Spleen (tissue), 11 donors: Measurements from ENCODE around the gene GHRL. TPM values are rescaled to one million over a fixed set of nuclear protein-coding genes. Genes with fewer than 3 reads are reported as not detected.
"Not testable (repeated sequence)": the region's sequence is repeated elsewhere in the genome, so short reads cannot be mapped to it uniquely, and the experiment has no call there.

Source experiments
- DNase-seq: peaks from one replicate; pipeline ENCODE4 v3.0.0-alpha.2; 2020
- H3K27ac ChIP-seq, 8 donors: fragments of 200-600 bp; sonication (generic) in 7 of 8; 1 replicate in 4 of 8; 2 replicates in 4 of 8; pipeline versions ENCODE4 v1.5.0 to v1.8.0; 2016 to 2021; ENCODE audit warnings: inconsistent platforms in 4 of 8, mild to moderate bottlenecking in 4 of 8, moderate library complexity in 1 of 8
- H3K27me3 ChIP-seq, 7 donors: fragments of 200-600 bp; sonication (generic) in 6 of 7; replicated peaks in 1 of 7; 1 replicate in 4 of 7; 2 replicates in 3 of 7; pipeline versions ENCODE4 v1.5.0 to v1.8.0; 2016 to 2021; ENCODE audit warnings: inconsistent platforms in 3 of 7, mild to moderate bottlenecking in 1 of 7
- H3K36me3 ChIP-seq, 6 donors: fragments of 200-600 bp; sonication (generic) in 5 of 6; 1 replicate in 4 of 6; 2 replicates in 2 of 6; pipeline versions ENCODE4 v1.5.0 to v1.8.0; 2016 to 2021; ENCODE audit warnings: inconsistent platforms in 2 of 6
- H3K4me1 ChIP-seq, 6 donors: fragments of 200-600 bp; sonication (generic) in 5 of 6; 1 replicate in 3 of 6; 2 replicates in 3 of 6; pipeline versions ENCODE4 v1.5.0 to v1.8.0; 2016 to 2021; ENCODE audit warnings: inconsistent platforms in 3 of 6
- H3K4me3 ChIP-seq, 8 donors: fragments of 200-600 bp; sonication (generic) in 7 of 8; 1 replicate in 4 of 8; 2 replicates in 4 of 8; pipeline versions ENCODE4 v1.5.0 to v1.8.0; 2016 to 2021; ENCODE audit warnings: inconsistent platforms in 4 of 8, mild to moderate bottlenecking in 4 of 8, moderate library complexity in 2 of 8
- H3K9me3 ChIP-seq, 8 donors: fragments of 200-600 bp; sonication (generic) in 7 of 8; 1 replicate in 4 of 8; 2 replicates in 4 of 8; pipeline versions ENCODE4 v1.5.0 to v1.8.0; 2016 to 2021; ENCODE audit warnings: inconsistent platforms in 4 of 8
- POLR2A ChIP-seq, 3 donors: fragments of 450-650 bp; IDR thresholded peaks; one replicate each; pipeline ENCODE4 v1.5.1; 2017; ENCODE audit warnings: antibody characterized with exemption in 3 of 3, mild to moderate bottlenecking in 1 of 3
- POLR2AphosphoS5 ChIP-seq, 3 donors: sonication (generic); formaldehyde crosslinking; IDR thresholded peaks; one replicate each; pipeline ENCODE4 v1.5.1; 2017; ENCODE audit warnings: antibody characterized with exemption in 3 of 3
- WGBS, 5 donors: extraction: QIAGEN DNeasy Blood & Tissue Kit in 3 of 5; methylation state at CpG; one replicate each; pipeline versions ENCODE4 v1.1.5 to v1.1.7; 2013 to 2018; 5-methylcytosine and 5-hydroxymethylcytosine counted together
- intact Hi-C: fragments of 100-400 bp; cut with DNase I; formaldehyde crosslinking; loops from one replicate; pipeline ENCODE4 v1.15.0; 2023; ENCODE audit warnings: low total_unique reads
- polyA plus RNA-seq, 3 donors: library from polyadenylated mRNA; stranded (reverse); fragments of 200-250 nt; gene quantifications; one replicate each; pipeline ENCODE4 v1.2.1, GENCODE V29; 2013
- total RNA-seq, 7 donors: library from RNA; depleted of rRNA in 3 of 7; stranded (reverse); fragments of >200 nt in 3 of 7; fragmentation: NEBNext Ultra II Directional in 4 of 7; extraction: Animal tissue kit (Norgen Biotek cat#: 25700) in 4 of 7; gene quantifications; one replicate each; pipeline versions ENCODE4 v1.1.0 to v1.2.1, GENCODE V29; 2016 to 2021
- TF ChIP-seq, protein P1 (sequence below), 11 experiments: fragments of 200-600 bp in 7 of 11; fragments of 450-650 bp in 4 of 11; sonication (generic) in 4 of 11; IDR thresholded peaks in 8 of 11; conservative IDR thresholded peaks in 3 of 11; 1 replicate in 7 of 11; 2 replicates in 4 of 11; pipeline versions ENCODE4 v1.4.0 to v1.8.0; 2016 to 2021; ENCODE audit warnings: antibody characterized with exemption in 11 of 11, inconsistent platforms in 4 of 11, mild to moderate bottlenecking in 1 of 11
- donor health status: healthy with polysubstance abuse.
- donor health status: DM: no; HTN: no; CAD: no; lungs with moderate emphysema.
- donor health status: DM: no; HTN: no; CAD: no.
- donor health status: Bipolar disorder and iron deficiency.
- donor health status: healthy.
- donor health status: DM: no; HTN: no; CAD: no.
- donor health status: DM: yes; HTN: yes; CAD: no.

Gene GHRL
- total and polyA plus RNA-seq, 10 donors: 1.1 to 8.0 (median 4.0) TPM

DNA sequence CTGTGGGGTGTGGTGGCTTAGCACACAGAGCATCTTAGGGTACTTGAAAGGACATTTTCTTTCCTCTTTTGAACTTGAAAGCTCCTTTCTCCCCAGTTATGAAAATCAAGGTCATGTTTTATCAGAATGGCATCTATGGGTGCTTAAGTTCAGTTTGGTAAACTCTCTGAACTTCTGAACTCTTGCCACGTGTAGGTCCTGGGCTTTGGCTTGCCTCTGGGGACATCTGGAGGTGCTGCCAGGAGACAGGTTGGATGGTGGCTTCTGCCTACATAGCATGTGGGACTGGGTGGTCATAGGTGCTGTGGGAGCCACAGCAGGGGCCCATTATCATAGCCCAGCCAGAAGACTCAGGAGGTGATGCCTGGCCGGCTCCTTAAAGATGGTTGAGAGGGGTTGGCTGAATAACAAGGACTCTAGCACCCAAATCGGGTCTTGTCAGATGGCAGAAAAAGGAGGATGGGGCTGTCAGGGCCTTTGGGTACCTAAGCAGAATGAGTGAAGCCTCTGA lies 15.6 kb downstream of the GHRL start:
- H3K4me3 ChIP-seq: no peak overlapping the region
- DNase-seq: peak; percentile 45
- H3K9me3 ChIP-seq: no peaks in the 10 kb centered on the region
- intact Hi-C loops: no loop called here
- H3K27ac ChIP-seq: no peak overlapping the region
- peaks cover 20 to 33% (median 25%) of the 10 kb centered on the region in 6 donors for H3K4me1 ChIP-seq
- H3K27me3 ChIP-seq: no peaks in the 10 kb centered on the region
- no peak for TF ChIP-seq POLR2A (IDR thresholded peaks at IDR 0.05)
- TF ChIP-seq POLR2AphosphoS5 (IDR thresholded peaks at IDR 0.05): no peak
- TF ChIP-seq, protein P1, sequence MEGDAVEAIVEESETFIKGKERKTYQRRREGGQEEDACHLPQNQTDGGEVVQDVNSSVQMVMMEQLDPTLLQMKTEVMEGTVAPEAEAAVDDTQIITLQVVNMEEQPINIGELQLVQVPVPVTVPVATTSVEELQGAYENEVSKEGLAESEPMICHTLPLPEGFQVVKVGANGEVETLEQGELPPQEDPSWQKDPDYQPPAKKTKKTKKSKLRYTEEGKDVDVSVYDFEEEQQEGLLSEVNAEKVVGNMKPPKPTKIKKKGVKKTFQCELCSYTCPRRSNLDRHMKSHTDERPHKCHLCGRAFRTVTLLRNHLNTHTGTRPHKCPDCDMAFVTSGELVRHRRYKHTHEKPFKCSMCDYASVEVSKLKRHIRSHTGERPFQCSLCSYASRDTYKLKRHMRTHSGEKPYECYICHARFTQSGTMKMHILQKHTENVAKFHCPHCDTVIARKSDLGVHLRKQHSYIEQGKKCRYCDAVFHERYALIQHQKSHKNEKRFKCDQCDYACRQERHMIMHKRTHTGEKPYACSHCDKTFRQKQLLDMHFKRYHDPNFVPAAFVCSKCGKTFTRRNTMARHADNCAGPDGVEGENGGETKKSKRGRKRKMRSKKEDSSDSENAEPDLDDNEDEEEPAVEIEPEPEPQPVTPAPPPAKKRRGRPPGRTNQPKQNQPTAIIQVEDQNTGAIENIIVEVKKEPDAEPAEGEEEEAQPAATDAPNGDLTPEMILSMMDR (IDR thresholded peaks at IDR 0.05 in 8 of 11, conservative IDR thresholded peaks at IDR 0.05 in 3 of 11): no peak
- WGBS, 5 donors: 82 to 89% (median 87%) methylated on average over 3 of the region's 3 CpGs
- peaks cover 0 to 100% (median 62%) of the 10 kb centered on the region in 6 donors for H3K36me3 ChIP-seq

DNA sequence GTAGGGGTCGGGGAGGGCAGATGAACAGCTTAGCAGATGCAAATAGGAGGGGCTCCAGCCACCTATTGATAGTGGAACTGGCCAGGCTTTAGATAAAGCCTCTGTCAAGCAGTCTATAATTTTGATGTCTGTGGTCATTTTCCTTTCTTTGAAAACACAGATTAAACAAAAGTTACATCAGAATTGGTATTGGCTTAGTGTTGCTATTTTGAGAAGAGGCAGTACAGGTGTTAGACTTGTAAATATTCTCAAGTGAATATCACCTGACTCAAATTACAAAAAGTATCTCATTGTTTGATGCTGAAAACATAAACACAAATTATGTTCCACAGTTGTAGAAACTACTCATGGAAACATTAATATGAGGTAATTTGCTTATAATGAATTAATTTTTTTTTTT lies 18.1 kb downstream of the GHRL start:
- H3K4me3 ChIP-seq: peak overlapping the region in 1 of 8 donors; percentile 17
- peak overlapping the region in 3 of 8 donors; percentile 33 to 50 (median 34) for H3K27ac ChIP-seq
- H3K36me3 ChIP-seq: peaks cover 0 to 100% (median 67%) of the 10 kb centered on the region in 6 donors
- WGBS, 5 donors: 56 to 79% (median 71%) methylated on average over 1 of the region's 1 CpG
- peaks cover 20 to 55% (median 27%) of the 10 kb centered on the region in 6 donors for H3K4me1 ChIP-seq
- no peaks in the 10 kb centered on the region for H3K27me3 ChIP-seq
- TF ChIP-seq POLR2A (IDR thresholded peaks at IDR 0.05) (no peak), POLR2AphosphoS5 (IDR thresholded peaks at IDR 0.05) (no peak)
- TF ChIP-seq, protein P1 (IDR thresholded peaks at IDR 0.05 in 8 of 11, conservative IDR thresholded peaks at IDR 0.05 in 3 of 11): no peak
- DNase-seq: peak; percentile 8
- no peaks in the 10 kb centered on the region for H3K9me3 ChIP-seq
- intact Hi-C loops: no loop called here

DNA sequence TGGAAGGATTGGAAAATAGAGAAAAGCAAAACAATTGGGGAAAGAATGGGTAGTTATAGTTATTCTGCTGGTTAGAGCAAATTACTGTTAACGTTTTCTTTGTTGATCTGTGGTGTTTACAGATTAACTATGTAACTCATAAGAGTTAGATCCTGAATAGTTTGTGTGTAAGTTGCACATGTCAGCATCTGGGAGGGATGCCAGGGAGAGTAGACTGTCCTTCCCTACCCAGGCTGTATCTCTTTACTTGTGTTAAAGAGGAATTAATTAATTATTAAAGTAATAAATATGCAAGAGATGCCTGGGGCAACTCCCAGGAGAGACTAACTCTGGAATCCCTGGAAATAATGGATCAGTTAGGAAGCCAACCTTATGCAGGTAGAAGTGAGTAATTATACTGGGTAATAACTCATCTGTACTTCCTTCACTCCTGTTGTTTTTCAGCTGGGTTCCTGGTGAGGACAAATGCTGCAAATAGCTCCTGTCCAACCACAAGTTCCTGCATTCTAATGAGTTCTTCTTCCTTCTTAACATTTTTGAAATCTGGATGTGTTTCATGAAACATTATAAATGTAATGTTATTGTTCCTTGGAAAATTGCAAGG lies 18.9 kb downstream of the GHRL start:
- no peak for DNase-seq
- 10 to 26% (median 24%) methylated on average over 1 of the region's 1 CpG for WGBS, 5 donors
- intact Hi-C loops: no loop called here
- TF ChIP-seq POLR2AphosphoS5 (IDR thresholded peaks at IDR 0.05) (no peak), POLR2A (IDR thresholded peaks at IDR 0.05) (no peak)
- TF ChIP-seq, protein P1 (IDR thresholded peaks at IDR 0.05 in 8 of 11, conservative IDR thresholded peaks at IDR 0.05 in 3 of 11): no peak
- H3K36me3 ChIP-seq: peaks cover 0 to 100% (median 66%) of the 10 kb centered on the region in 6 donors
- H3K4me1 ChIP-seq: peaks cover 20 to 62% (median 27%) of the 10 kb centered on the region in 6 donors
- H3K27me3 ChIP-seq: no peaks in the 10 kb centered on the region
- H3K27ac ChIP-seq: peak overlapping the region in 3 of 8 donors; percentile 34 to 50 (median 43)
- peak overlapping the region in 1 of 8 donors; percentile 17 for H3K4me3 ChIP-seq
- H3K9me3 ChIP-seq: no peaks in the 10 kb centered on the region

DNA sequence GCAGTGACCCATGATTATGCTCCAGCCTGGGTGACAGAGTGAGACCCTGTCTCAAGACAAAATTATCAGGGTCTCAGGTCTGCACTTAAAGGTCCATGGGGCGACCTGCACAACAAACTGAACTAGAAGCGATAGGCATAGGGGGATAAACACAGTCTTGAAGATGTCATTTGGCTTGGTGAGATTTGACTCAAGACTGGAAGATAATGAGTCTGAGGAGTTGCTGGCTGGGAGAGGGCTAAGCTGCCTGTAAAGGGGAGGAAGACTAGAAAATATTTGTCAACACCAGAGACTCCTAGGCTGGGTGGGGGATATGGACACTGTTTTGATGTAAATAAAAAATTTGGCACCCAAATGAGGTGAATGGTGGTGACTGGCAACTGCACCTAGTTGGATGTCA lies 19.8 kb downstream of the GHRL start:
- Histone ChIP-seq H3K9me3 (no peaks in the 10 kb centered on the region), H3K27me3 (no peaks in the 10 kb centered on the region), H3K27ac (peak overlapping the region in 3 of 8 donors; percentile 34 to 50 (median 43)), H3K36me3 (peaks cover 0 to 99% (median 61%) of the 10 kb centered on the region in 6 donors), H3K4me3 (no peak overlapping the region), H3K4me1 (peaks cover 20 to 68% (median 28%) of the 10 kb centered on the region in 6 donors)
- peak; percentile 20 for DNase-seq
- 90 to 96% (median 94%) methylated on average over 2 of the region's 2 CpGs for WGBS, 5 donors
- intact Hi-C loops: no loop called here
- TF ChIP-seq POLR2AphosphoS5 (IDR thresholded peaks at IDR 0.05) (no peak), POLR2A (IDR thresholded peaks at IDR 0.05) (no peak)
- TF ChIP-seq, protein P1 (IDR thresholded peaks at IDR 0.05 in 8 of 11, conservative IDR thresholded peaks at IDR 0.05 in 3 of 11): no peak

DNA sequence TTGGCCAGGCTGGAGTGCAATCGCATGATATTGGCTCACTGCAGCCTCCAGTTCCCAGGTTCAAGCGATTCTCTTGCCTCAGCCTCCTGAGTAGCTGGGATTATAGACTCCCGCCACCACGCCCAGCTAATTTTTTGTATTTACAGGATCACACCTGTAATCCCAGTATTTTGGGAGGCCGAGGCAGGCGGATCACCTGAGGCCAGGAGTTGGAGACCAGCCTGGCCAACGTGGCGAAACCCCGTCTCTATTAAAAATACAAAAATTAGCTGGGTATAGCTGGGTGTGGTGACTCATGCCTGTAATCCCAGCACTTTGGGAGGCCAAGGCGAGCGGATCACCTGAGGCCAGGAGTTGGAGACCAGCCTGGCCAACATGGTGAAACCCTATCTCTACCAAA lies 20.3 kb downstream of the GHRL start:
- H3K9me3 ChIP-seq, H3K27ac ChIP-seq, intact Hi-C loops, H3K4me3 ChIP-seq, H3K27me3 ChIP-seq: not testable (repeated sequence)
- peak; percentile 6 for DNase-seq
- peaks cover 0 to 99% (median 61%) of the 10 kb centered on the region in 6 donors for H3K36me3 ChIP-seq
- peaks cover 20 to 73% (median 31%) of the 10 kb centered on the region in 6 donors for H3K4me1 ChIP-seq
- 88 to 98% (median 96%) methylated on average over 11 of the region's 11 CpGs for WGBS, 5 donors
